HUES6 (cell line): Measurements from ENCODE around the gene TOMM22.
"Not testable (repeated sequence)": the region's sequence is repeated elsewhere in the genome, so short reads cannot be mapped to it uniquely, and the experiment has no call there.

ENCODE experiments used
- H3K27ac ChIP-seq: 2 replicates; pipeline ENCODE4 v1.7.0; 2013; ENCODE audit warnings: low read depth, mild to moderate bottlenecking, low read length, inconsistent platforms
- H3K27me3 ChIP-seq: 2 replicates; pipeline ENCODE4 v1.6.1; 2013; ENCODE audit warnings: low read length; ENCODE audit not compliant: control insufficient read depth, insufficient read depth
- H3K36me3 ChIP-seq: 2 replicates; pipeline ENCODE4 v1.6.1; 2013; ENCODE audit warnings: low read length; ENCODE audit not compliant: control insufficient read depth, insufficient read depth
- H3K4me1 ChIP-seq: 2 replicates; pipeline ENCODE4 v1.6.1; 2013; ENCODE audit warnings: low read length; ENCODE audit not compliant: control insufficient read depth, insufficient read depth
- H3K4me3 ChIP-seq: 2 replicates; pipeline ENCODE4 v1.5.1; 2013; ENCODE audit warnings: low read depth, low read length
- H3K9ac ChIP-seq: one replicate; pipeline ENCODE4 v1.6.1; 2013; ENCODE audit warnings: mild to moderate bottlenecking, low read length
- H3K9me3 ChIP-seq: 2 replicates; pipeline ENCODE4 v1.6.1; 2013; ENCODE audit warnings: low read depth, low read length; ENCODE audit not compliant: control insufficient read depth, insufficient read depth

Gene TOMM22

DNA sequence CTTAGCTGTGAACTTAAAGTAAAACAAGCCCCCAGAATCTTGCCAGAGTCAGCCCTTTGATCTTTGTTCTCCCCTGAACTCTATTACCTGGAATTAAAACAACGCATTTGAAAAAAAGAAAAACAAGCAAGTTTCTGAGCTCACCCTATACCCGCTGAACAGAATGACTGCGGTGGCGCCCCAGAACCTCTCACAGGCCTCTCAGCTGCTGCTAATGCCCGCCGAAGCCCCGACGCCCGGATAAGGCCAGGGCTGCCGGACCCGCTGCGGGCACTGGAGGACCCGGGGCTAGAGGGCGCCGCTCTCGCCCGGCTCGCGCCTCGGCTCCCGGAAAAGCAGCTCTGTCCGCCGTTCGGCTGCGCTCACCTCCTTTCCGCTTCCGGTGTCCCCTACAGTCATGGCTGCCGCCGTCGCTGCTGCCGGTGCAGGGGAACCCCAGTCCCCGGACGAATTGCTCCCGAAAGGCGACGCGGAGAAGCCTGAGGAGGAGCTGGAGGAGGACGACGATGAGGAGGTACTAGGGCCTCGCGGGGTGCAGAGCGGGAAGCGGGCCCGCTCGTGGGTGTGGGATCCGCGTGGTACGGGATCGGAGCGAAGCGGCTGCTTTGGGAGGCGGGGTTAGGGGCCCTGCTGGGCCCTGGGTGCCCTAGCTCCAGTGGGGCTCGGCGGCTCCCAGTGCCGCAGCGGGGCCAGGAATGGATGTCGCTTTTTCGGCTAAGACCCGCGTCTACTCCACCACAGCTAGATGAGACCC lies at the start of gene TOMM22:
Gene TOMM22 (plus strand): TSS at position 376 of the 754 bp plus-strand sequence. CDS start 22 bp downstream, at position 398.
- H3K27ac ChIP-seq = peak within 1 kb of the TSS; percentile 86
- peak within 1 kb of the TSS; percentile 95 for H3K9ac ChIP-seq
- peaks cover 6% of the 10 kb centered on the region for H3K9me3 ChIP-seq
- H3K36me3 ChIP-seq = peaks cover 37% of the 10 kb centered on the region
- no peaks in the 10 kb centered on the region for H3K27me3 ChIP-seq
- H3K4me1 ChIP-seq = 0 out of 2 replicates have a peak, but pooled peaks cover 4% of the 10 kb centered on the region
- peak within 1 kb of the TSS; percentile 98 for H3K4me3 ChIP-seq

DNA sequence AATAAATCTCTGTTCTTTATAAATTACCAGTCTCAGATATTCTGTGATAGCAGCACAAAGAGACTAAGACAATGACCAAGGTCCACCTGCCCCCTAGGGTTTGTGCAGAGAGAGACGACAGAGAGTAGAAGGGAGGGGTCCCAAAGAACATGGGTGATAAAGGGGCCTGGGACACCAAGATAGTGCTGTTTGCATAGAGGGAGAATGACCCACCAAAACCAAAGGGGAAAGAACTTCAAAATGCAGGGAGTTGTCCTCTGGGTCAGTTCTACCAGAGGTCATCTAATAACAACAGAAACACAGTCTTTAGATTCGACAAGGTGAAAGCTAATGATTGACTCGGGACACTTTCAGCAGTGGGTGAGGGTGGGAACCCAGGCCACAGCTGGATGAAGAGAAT lies 49.2 kb upstream of the TOMM22 start:
- Histone ChIP-seq H3K4me3 (no peak overlapping the region), H3K9ac (no peak overlapping the region), H3K27ac (no peak overlapping the region), H3K4me1 (no peaks in the 10 kb centered on the region), H3K9me3 (no peaks in the 10 kb centered on the region), H3K36me3 (peaks cover 16% of the 10 kb centered on the region), H3K27me3 (no peaks in the 10 kb centered on the region)

GRCh38 chr22:38638216-38638615 lies 43.5 kb upstream of the TOMM22 start:
- Histone ChIP-seq H3K27me3 (no peaks in the 10 kb centered on the region), H3K27ac (no peak overlapping the region), H3K4me3 (no peak overlapping the region), H3K9ac (no peak overlapping the region), H3K4me1 (no peaks in the 10 kb centered on the region), H3K9me3 (no peaks in the 10 kb centered on the region), H3K36me3 (peaks cover 13% of the 10 kb centered on the region)

GRCh38 chr22:38638728-38639127 lies 43.0 kb upstream of the TOMM22 start:
- Histone ChIP-seq H3K9me3 (no peaks in the 10 kb centered on the region), H3K4me3 (no peak overlapping the region), H3K9ac (no peak overlapping the region), H3K4me1 (no peaks in the 10 kb centered on the region), H3K36me3 (peaks cover 13% of the 10 kb centered on the region), H3K27me3 (no peaks in the 10 kb centered on the region), H3K27ac (no peak overlapping the region)

GRCh38 chr22:38641476-38642040 lies 40.2 kb upstream of the TOMM22 start:
- Histone ChIP-seq H3K4me3 (no peak overlapping the region), H3K27ac (no peak overlapping the region), H3K27me3 (no peaks in the 10 kb centered on the region), H3K9ac (no peak overlapping the region), H3K4me1 (no peaks in the 10 kb centered on the region), H3K9me3 (no peaks in the 10 kb centered on the region), H3K36me3 (peaks cover 4% of the 10 kb centered on the region)

DNA sequence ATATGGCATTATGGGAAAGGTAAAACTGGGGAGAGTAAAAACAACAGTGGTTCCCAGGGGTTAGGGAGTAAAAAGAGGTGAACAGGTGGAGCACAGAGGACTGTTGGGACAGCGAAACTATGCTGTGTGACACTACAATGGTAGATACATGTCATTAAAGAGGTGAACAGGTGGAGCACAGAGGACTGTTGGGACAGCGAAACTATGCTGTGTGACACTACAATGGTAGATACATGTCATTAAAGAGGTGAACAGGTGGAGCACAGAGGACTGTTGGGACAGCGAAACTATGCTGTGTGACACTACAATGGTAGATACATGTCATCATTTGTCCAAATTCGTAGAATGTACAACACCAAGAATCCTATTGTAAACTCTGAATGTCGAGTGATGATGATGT lies 37.5 kb upstream of the TOMM22 start:
- H3K9me3 ChIP-seq, H3K36me3 ChIP-seq, H3K27me3 ChIP-seq, H3K4me3 ChIP-seq, H3K27ac ChIP-seq, H3K4me1 ChIP-seq, H3K9ac ChIP-seq: not testable (repeated sequence)

- H3K27me3 ChIP-seq = no peaks in the 10 kb centered on the region
- H3K9me3 ChIP-seq = no peaks in the 10 kb centered on the region
- H3K36me3 ChIP-seq = peaks cover 4% of the 10 kb centered on the region
- H3K27ac ChIP-seq = no peak overlapping the region
- no peak overlapping the region for H3K4me3 ChIP-seq
- H3K4me1 ChIP-seq = no peaks in the 10 kb centered on the region
- H3K9ac ChIP-seq = no peak overlapping the region
Observed at GRCh38 chr22:38645430-38645829, 36.3 kb upstream of the TOMM22 start.

DNA sequence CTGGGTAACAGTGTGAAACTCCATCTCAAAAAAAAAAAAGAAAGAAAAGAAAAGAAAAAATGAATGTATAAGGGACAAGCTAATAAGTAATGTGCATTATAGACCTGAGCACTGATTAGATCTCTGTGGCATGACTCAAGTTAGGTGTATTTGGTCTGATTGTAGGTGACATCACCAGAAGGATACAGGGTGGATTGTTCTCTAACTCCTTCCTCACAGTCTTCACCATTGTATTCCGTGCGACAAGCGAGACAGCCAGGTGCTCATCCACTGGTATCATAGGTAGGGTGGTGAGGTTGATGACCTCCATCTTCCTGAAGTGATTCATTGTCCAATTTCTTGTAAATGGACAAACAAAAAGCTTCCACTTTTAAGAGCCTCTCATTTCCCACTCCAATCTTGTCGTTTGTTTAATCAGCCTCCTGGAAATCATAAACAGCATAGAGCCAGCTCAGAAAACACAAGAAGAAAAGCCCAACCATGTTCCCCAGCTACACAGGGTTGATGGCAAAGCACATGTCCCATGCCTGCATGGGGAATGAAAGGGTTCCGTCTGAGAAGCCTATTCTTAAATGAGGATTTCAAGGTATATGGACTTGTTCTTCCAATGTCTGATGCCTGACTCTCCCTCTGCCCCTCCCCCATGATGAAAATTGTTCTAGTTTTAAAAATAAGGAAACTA lies 31.8 kb upstream of the TOMM22 start:
- Histone ChIP-seq H3K4me1 (no peaks in the 10 kb centered on the region), H3K4me3 (no peak overlapping the region)

GRCh38 chr22:38652859-38653258 lies 28.9 kb upstream of the TOMM22 start:
- Histone ChIP-seq H3K4me3 (no peak overlapping the region), H3K9me3 (no peaks in the 10 kb centered on the region; the same call in 1 of the 2 replicates), H3K9ac (no peak overlapping the region), H3K27me3 (no peaks in the 10 kb centered on the region), H3K4me1 (peaks cover 4% of the 10 kb centered on the region), H3K27ac (no peak overlapping the region), H3K36me3 (peaks cover 3% of the 10 kb centered on the region; the same call in 1 of the 2 replicates)

More for the DNA sequence above, 31.8 kb upstream of the TOMM22 start:
- Histone ChIP-seq H3K27ac (no peak overlapping the region), H3K9ac (no peak overlapping the region), H3K9me3 (no peaks in the 10 kb centered on the region; the same call in 1 of the 2 replicates), H3K27me3 (no peaks in the 10 kb centered on the region), H3K36me3 (peaks cover 3% of the 10 kb centered on the region; the same call in 1 of the 2 replicates)

GRCh38 chr22:38653741-38654140 lies 28.0 kb upstream of the TOMM22 start:
- Histone ChIP-seq H3K9me3 (no peaks in the 10 kb centered on the region; the same call in 1 of the 2 replicates), H3K27me3 (no peaks in the 10 kb centered on the region), H3K4me1 (peaks cover 4% of the 10 kb centered on the region), H3K36me3 (peaks cover 3% of the 10 kb centered on the region; the same call in 1 of the 2 replicates), H3K9ac (no peak overlapping the region), H3K27ac (no peak overlapping the region), H3K4me3 (no peak overlapping the region)
